ENCODE measurements around the gene MYH11.

DNA sequence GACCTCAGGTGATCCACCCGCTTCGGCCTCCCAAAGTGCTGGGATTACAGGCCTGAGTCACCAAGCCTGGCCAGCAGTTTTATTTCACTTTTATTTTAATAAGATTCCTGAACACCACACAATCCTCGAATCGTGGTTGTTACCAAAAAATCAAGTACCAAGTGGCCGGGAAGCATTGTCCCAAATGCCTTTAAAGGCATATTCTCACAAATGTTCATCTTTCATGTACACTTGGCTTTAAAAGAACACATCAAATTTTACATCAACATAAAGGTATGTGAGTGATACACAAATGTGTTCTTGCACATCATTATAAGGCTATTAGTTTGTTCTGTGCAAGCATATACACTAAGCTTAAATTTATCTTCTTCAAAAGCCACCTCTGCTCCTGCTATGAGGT lies 8.1 kb upstream of the MYH11 start:
- TF ChIP-seq, protein P1, sequence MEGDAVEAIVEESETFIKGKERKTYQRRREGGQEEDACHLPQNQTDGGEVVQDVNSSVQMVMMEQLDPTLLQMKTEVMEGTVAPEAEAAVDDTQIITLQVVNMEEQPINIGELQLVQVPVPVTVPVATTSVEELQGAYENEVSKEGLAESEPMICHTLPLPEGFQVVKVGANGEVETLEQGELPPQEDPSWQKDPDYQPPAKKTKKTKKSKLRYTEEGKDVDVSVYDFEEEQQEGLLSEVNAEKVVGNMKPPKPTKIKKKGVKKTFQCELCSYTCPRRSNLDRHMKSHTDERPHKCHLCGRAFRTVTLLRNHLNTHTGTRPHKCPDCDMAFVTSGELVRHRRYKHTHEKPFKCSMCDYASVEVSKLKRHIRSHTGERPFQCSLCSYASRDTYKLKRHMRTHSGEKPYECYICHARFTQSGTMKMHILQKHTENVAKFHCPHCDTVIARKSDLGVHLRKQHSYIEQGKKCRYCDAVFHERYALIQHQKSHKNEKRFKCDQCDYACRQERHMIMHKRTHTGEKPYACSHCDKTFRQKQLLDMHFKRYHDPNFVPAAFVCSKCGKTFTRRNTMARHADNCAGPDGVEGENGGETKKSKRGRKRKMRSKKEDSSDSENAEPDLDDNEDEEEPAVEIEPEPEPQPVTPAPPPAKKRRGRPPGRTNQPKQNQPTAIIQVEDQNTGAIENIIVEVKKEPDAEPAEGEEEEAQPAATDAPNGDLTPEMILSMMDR (IDR thresholded peaks at IDR 0.05 in 8 of 11, conservative IDR thresholded peaks at IDR 0.05 in 3 of 11), result no peak
- TF ChIP-seq POLR2A (IDR thresholded peaks at IDR 0.05) (no peak), POLR2AphosphoS5 (IDR thresholded peaks at IDR 0.05) (no peak)

Measured in spleen (tissue), 7 donors.